Psoas muscle (tissue), 8 donors: Measurements from ENCODE around the gene FSTL4. TPM values are rescaled to one million over a fixed set of nuclear protein-coding genes. Genes with fewer than 3 reads are reported as not detected.

ENCODE experiments used
- ATAC-seq, 4 donors: fragments of 200-7000 bp; cut with Tn5 transposase; one replicate each; pipeline ENCODE4 v1.9.1; 2020; ENCODE audit warnings: moderate library complexity in 3 of 4, mild to moderate bottlenecking in 2 of 4
- DNase-seq, 2 donors: peaks; one replicate each; pipeline ENCODE4 v3.0.0-alpha.2; 2020
- H3K27ac ChIP-seq: fragments of 200-600 bp; one replicate; pipeline ENCODE4 v1.8.0; 2022
- H3K27me3 ChIP-seq, 3 donors: fragments of 200-600 bp in 1 of 3; one replicate each; pipeline versions ENCODE4 v1.6.1 to v1.8.0; 2013 to 2022; ENCODE audit warnings: low read length in 2 of 3, mild to moderate bottlenecking in 2 of 3, moderate library complexity in 1 of 3; ENCODE audit not compliant: insufficient read depth in 3 of 3
- H3K36me3 ChIP-seq, 2 donors: fragments of 200-600 bp in 1 of 2; one replicate each; pipeline versions ENCODE4 v1.6.1 to v1.8.0; 2013 to 2022; ENCODE audit warnings: low read depth in 1 of 2, mild to moderate bottlenecking in 1 of 2, moderate library complexity in 1 of 2; ENCODE audit not compliant: insufficient read depth in 1 of 2
- H3K4me1 ChIP-seq: fragments of 200-600 bp; one replicate; pipeline ENCODE4 v1.8.0; 2022
- H3K4me3 ChIP-seq: fragments of 200-600 bp; one replicate; pipeline ENCODE4 v1.8.0; 2022; ENCODE audit warnings: mild to moderate bottlenecking
- H3K9me3 ChIP-seq: fragments of 200-600 bp; one replicate; pipeline ENCODE4 v1.8.0; 2022
- WGBS, 3 donors: extraction: QIAGEN DNeasy Blood & Tissue Kit; methylation state at CpG; one replicate each; pipeline versions ENCODE4 v1.1.6 to v1.1.7; 2013; 5-methylcytosine and 5-hydroxymethylcytosine counted together
- intact Hi-C, 2 donors: fragments of 100-400 bp; cut with DNase I; formaldehyde crosslinking; loops; one replicate each; pipeline versions ENCODE4 v1.11.0 to v1.14.2; 2022
- polyA plus RNA-seq, 3 donors: library from polyadenylated mRNA; stranded (reverse); fragments of 200-250 nt; gene quantifications; one replicate each; pipeline ENCODE4 v1.2.3, GENCODE V29; 2013
- total RNA-seq, 4 donors: library from RNA; stranded (reverse); fragmentation: NEBNext Ultra II Directional in 2 of 4; extraction: Animal tissue kit (Norgen Biotek cat#: 25700) in 2 of 4; gene quantifications; one replicate each; pipeline versions ENCODE4 v1.2.1 to v1.2.4, GENCODE V29; 2021 to 2023
- TF ChIP-seq, protein P1 (sequence below): fragments of 200-600 bp; IDR thresholded peaks from one replicate; pipeline ENCODE4 v1.8.0; 2022; ENCODE audit warnings: antibody characterized with exemption
- donor health status: healthy with polysubstance abuse.
- donor health status: DM: no; HTN: no; CAD: no; lungs with moderate emphysema.
- donor health status: Bipolar disorder and iron deficiency.
- donor health status: healthy.
- donor health status: DM: yes; HTN: yes; CAD: no.
- donor health status: DM: no; HTN: no; CAD: no.
- donor health status: DM: no; HTN: no; CAD: no.
- donor health status: DM: yes; HTN: yes; CAD: no.

The FSTL4 gene
- total and polyA plus RNA-seq, 7 donors: 0.07 to 0.81 (median 0.24) TPM

DNA sequence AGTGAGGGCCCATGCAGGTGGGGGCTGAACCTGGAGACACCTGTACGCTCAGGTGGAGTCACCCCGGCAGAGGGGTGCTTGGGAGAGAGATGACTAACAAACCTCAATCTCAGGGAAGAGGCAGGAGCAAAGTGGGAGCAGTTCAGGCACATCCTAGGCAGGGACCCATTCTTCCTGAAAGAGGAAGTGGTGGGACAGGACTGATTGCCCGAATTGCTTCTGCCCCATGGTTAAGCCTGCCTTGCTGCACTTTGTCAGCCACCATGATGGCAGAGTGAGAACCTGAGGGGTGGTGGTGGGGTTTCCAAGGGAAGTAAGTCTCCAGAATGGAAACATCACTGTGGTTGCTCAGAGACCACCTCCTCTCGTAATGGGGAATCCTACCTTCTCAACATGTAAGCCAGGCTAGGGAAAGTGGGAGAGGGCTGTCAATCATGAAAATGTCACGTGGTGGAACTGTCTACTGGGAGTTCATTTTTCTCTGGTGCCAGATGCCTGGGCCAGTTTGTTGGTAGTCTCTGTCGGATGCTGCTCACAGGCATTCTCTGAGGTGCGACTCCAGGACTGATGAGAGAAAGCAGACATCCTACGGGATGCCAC, 410.2 kb downstream of the FSTL4 start:
- 92 to 97% (median 96%) methylated on average over 8 of the region's 8 CpGs for WGBS, 3 donors
- no peaks in the 10 kb centered on the region for H3K36me3 ChIP-seq
- intact Hi-C loops: no loop called here
- no peak overlapping the region for H3K4me3 ChIP-seq
- no peaks in the 10 kb centered on the region for H3K4me1 ChIP-seq
- H3K27ac ChIP-seq: no peak overlapping the region
- DNase-seq (no peak), ATAC-seq (no peak)
- no peaks in the 10 kb centered on the region for H3K27me3 ChIP-seq
- H3K9me3 ChIP-seq: no peaks in the 10 kb centered on the region
- TF ChIP-seq, protein P1, sequence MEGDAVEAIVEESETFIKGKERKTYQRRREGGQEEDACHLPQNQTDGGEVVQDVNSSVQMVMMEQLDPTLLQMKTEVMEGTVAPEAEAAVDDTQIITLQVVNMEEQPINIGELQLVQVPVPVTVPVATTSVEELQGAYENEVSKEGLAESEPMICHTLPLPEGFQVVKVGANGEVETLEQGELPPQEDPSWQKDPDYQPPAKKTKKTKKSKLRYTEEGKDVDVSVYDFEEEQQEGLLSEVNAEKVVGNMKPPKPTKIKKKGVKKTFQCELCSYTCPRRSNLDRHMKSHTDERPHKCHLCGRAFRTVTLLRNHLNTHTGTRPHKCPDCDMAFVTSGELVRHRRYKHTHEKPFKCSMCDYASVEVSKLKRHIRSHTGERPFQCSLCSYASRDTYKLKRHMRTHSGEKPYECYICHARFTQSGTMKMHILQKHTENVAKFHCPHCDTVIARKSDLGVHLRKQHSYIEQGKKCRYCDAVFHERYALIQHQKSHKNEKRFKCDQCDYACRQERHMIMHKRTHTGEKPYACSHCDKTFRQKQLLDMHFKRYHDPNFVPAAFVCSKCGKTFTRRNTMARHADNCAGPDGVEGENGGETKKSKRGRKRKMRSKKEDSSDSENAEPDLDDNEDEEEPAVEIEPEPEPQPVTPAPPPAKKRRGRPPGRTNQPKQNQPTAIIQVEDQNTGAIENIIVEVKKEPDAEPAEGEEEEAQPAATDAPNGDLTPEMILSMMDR: no peak

GRCh38 chr5:133201310-133201709, 411.0 kb downstream of the FSTL4 start:
- Histone ChIP-seq H3K27ac (no peak overlapping the region), H3K4me1 (no peaks in the 10 kb centered on the region), H3K4me3 (no peak overlapping the region), H3K36me3 (no peaks in the 10 kb centered on the region), H3K9me3 (no peaks in the 10 kb centered on the region), H3K27me3 (no peaks in the 10 kb centered on the region)
- DNase-seq (no peak), ATAC-seq (no peak)
- WGBS, 3 donors: 82 to 93% (median 83%) methylated on average over 1 of the region's 1 CpG
- TF ChIP-seq, protein P1: no peak
- intact Hi-C loops: no loop called here

GRCh38 chr5:133200256-133200655, 412.1 kb downstream of the FSTL4 start:
- Histone ChIP-seq H3K4me3 (no peak overlapping the region), H3K27me3 (no peaks in the 10 kb centered on the region), H3K27ac (no peak overlapping the region), H3K4me1 (no peaks in the 10 kb centered on the region), H3K9me3 (no peaks in the 10 kb centered on the region), H3K36me3 (no peaks in the 10 kb centered on the region)
- intact Hi-C loops: no loop called here
- TF ChIP-seq, protein P1: no peak
- WGBS, 3 donors: 67 to 72% (median 70%) methylated on average over 3 of the region's 3 CpGs
- DNase-seq: no peak
- ATAC-seq: no peak

DNA sequence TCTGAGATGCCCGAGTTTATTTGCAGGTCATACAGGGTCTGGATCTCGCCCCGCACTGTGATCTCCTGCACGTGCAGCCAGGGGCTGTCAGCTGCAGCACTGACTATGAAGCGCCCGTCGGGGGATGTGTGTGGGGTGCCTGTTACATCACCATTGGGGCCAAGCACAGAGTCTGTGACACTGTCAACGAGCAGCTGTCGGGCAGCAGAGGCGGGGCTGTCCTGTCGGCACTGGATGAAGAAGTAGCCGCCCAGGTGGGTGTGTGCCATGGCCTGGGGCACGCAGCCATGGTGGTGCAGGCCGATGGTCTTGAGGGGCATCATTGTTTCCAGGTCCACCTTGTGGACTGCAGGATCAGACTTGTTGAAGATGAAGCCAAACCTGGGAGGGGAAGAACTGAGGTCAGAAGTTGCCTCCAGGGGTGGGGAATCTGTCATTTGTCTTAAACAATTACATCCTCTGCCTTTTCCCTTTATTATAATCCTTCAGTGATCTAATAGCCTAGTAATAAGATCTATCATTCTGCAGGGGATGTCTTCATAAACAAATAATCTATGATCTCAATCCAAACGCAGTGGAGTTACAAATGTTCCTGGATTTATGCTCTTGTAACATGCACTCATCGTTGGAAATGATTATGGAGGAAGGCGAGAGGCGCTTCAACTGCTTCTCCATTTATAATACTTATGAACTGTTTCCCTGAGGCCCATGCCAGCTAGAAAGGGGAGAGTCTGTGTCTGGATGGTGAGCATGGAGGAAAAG, 412.7 kb downstream of the FSTL4 start:
- Histone ChIP-seq H3K27me3 (no peaks in the 10 kb centered on the region), H3K9me3 (no peaks in the 10 kb centered on the region), H3K36me3 (no peaks in the 10 kb centered on the region), H3K4me3 (no peak overlapping the region), H3K4me1 (no peaks in the 10 kb centered on the region), H3K27ac (no peak overlapping the region)
- 49 to 61% (median 56%) methylated on average over 18 of the region's 18 CpGs for WGBS, 3 donors
- TF ChIP-seq, protein P1: no peak
- intact Hi-C loops: no loop called here
- DNase-seq (no peak), ATAC-seq (peak in 1 of 4 donors; percentile 34)
